GM12864 (cell line): ENCODE results near the gene SERPINA6.
"Not testable (repeated sequence)": the region's sequence is repeated elsewhere in the genome, so short reads cannot be mapped to it uniquely, and the experiment has no call there.

Experiments
- DNase-seq: peaks from one replicate; pipeline ENCODE4 v3.0.0-alpha.2; 2011; ENCODE audit warnings: low read depth
- H3K4me3 ChIP-seq: 2 replicates; pipeline ENCODE4 v1.5.1; 2011; ENCODE audit warnings: mild to moderate bottlenecking, low read depth, low read length, control low read depth
- CTCF ChIP-seq: IDR thresholded peaks from 2 replicates; pipeline ENCODE4 v1.5.1; 2011; ENCODE audit warnings: low read depth, mild to moderate bottlenecking, moderate library complexity, low read length, control low read depth, inconsistent platforms; ENCODE audit errors: missing control alignments

The SERPINA6 gene

DNA sequence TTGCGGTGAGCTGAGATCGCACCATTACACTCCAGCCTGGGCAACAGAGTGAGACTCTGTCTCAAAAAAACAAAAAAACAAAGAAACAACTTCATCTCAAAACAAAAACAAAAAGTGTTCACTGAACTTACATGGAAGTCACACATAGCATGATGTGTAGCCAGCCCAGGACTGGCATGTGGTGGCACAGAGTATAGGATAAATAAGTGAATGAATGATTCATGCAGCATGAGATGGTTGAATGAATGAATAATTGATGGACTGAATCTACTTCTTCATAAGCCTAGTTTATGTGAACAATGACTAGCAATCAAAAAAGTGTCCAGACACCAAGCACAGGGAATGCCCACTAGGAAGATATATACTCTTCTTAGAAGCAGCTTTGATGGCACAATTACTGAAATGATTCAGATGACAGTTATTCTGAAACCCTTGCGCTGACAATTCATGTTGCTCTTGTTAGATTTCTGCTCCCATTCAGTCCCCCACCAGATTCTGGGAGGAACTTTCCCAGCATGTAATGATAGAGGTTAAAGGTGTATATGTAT lies 31.6 kb upstream of the SERPINA6 start:
- DNase-seq: no peak
- H3K4me3 ChIP-seq: no peak overlapping the region
- no peak for TF ChIP-seq CTCF

DNA sequence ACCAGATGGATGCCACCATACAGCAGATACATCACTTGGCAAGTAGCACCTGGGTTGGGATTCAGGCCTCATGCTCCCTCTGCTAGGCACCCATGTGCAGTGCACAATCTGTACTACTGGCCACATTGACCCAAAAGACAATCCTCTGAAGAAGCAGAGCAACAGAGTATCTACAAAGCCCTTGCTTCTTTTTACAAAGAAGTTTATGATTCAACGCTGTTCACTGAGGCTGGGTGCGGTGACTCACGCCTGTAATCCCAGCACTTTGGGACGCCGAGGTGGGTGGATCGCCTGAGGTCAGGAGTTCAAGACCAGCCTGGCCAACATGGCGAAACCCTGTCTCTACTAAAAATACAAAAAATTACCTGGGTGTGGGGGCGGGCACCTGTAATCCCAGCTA lies 31.1 kb upstream of the SERPINA6 start:
- not testable (repeated sequence) for DNase-seq, H3K4me3 ChIP-seq

DNA sequence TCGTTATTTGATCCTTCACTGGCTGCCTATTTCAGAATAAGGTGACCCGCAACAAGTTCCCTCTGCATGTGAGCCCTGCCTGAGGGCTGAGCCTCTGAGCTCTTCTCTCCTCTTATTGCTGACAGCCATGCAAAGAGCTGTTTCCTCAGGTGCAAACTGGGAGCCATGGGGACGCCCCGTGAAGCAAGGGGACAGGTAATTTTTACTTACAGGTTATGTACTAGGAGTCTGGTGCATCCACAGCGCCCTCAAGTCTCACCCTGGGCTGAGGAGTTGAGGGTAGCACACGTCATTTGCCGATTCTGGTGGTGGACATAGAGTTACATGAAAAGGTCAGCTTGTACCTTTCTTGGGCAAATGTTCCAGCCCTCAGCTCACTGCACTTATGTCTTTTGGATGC lies 26.1 kb upstream of the SERPINA6 start:
- no peak for DNase-seq
- no peak for TF ChIP-seq CTCF
- H3K4me3 ChIP-seq: no peak overlapping the region

DNA sequence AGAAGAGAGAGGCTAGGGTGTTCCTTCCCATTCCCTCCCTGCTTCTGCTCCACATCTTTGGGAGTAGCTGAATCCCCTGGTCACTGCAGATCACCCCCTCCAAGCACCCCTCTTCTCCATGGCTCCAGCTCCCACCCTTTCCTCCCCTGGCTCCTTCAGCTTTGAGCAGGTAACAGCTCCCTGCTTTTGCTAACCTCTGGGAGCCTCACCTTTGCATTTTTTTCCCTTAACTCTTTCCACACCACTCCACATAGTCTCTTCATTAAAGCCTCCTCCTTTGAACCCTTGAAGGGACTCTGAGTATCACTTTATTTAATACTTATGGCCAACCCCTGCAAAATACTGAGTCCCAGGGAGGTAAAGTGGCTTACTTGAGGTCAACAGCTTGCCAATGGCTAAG lies 25.7 kb upstream of the SERPINA6 start:
- no peak for TF ChIP-seq CTCF
- DNase-seq: no peak
- no peak overlapping the region for H3K4me3 ChIP-seq

DNA sequence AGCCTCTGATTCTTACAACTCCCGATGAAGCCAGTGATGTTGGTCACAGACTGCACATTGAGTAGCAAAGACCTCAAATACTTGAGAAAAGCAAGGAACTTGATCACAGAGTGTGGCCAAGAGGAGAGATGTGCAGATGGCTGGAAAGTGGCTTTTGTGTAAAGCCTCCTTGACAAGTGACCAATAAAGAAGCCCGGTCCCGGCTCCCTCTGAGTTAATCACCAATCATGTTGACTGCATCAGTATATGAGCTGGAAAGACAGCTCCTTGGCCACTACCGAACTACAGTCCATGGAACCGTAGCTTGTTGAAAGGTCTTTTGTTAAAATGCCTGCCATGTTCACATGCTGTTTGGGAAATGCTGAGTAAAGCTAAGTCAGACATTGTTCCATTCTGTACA lies 23.7 kb upstream of the SERPINA6 start:
- H3K4me3 ChIP-seq: no peak overlapping the region
- no peak for DNase-seq
- no peak for TF ChIP-seq CTCF

DNA sequence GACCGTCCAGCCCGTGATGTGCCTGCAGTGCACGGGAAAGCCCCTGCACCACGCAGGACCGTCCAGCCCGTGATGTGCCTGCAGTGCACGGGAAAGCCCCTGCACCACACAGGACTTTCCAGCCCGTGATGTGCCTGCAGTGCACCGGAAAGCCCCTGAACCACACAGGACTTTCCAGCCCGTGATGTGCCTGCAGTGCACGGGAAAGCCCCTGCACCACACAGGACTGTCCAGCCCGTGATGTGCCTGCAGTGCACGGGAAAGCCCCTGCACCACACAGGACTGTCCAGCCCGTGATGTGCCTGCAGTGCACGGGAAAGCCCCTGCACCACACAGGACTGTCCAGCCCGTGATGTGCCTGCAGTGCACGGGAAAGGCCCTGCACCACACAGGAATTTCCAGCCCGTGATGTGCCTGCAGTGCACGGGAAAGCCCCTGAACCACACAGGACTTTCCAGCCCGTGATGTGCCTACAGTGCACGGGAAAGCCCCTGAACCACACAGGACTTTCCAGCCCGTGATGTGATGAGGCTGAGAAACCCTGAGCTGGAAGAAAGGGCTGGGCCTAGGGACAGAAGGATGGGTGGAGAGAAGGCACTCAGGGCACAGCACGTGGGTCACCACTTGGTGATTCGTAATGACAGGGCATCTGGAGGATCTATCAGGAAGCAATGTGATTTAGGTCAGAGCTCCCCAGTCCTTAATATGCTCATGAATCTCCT lies 23.1 kb upstream of the SERPINA6 start:
- not testable (repeated sequence) for H3K4me3 ChIP-seq
- DNase-seq: peak; percentile 74

- TF ChIP-seq CTCF: no peak
- no peak overlapping the region for H3K4me3 ChIP-seq
- DNase-seq: no peak
These were observed 22.4 kb upstream of the SERPINA6 start for GRCh38 chr14:94345344-94346064.

- DNase-seq: no peak
- no peak overlapping the region for H3K4me3 ChIP-seq
- TF ChIP-seq CTCF: no peak
These were observed 21.3 kb upstream of the SERPINA6 start for GRCh38 chr14:94344389-94344788.
